Germinal center (tissue), 1 donor: ENCODE results near the gene RAD51C.
A peak's percentile ranks its signal among the peaks of the same experiment; 100 is the strongest.
"Not testable (repeated sequence)": the region's sequence is repeated elsewhere in the genome, so short reads cannot be mapped to it uniquely, and the experiment has no call there.

Source experiments
- DNase-seq: peaks from one replicate; pipeline ENCODE4 v3.0.0; 2012; ENCODE audit warnings: mixed read lengths, low spot score

The RAD51C gene

DNA sequence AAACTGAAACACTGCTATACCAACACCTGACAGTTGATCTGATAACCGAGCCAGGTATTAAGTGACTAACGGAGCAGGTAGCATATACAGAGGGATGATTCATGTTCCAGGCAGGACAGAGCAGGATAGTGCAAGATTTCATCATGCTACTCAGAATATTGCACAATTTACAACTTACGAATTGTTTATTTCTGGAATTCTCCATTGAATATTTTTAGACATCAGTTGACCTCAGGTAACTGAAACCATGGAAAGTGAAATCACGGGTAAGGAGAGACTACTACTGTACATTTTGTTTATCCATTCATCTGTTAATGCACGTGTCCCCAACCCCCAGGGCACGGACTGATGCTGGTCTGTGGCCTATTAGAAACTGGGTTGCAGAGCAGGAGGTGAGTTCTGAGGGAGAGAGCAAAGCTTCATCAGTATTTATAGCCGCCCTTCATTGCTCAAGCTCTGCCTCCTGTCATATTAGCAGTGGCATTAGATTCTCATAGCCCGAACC, 48.8 kb downstream of the RAD51C start:
- no peak for DNase-seq

- no peak for DNase-seq
Measured at GRCh38 chr17:58747674-58748073, 55.3 kb downstream of the RAD51C start.

GRCh38 chr17:58749627-58750026, 57.2 kb downstream of the RAD51C start:
- not testable (repeated sequence) for DNase-seq

DNA sequence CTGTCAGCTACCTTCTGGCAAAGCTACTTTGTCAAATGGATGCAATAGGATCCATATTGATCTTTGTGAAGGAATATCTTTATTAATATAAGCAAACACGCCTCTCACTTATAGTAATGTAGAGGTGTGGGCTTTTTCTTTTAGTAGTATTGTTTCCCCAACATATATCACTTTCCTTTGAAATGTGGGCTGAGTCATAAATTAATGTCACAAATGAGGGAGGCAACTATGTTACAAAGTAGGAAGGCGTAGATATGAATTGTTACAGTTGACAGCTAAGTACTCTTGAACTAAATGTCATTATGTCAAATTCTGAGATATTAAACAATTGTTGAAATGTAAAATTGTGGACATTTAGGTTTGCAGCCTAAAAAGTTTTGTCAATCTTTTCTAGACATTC, 60.6 kb downstream of the RAD51C start:
- DNase-seq: no peak

- no peak for DNase-seq
Measured at GRCh38 chr17:58755269-58755576, 62.8 kb downstream of the RAD51C start.

DNA sequence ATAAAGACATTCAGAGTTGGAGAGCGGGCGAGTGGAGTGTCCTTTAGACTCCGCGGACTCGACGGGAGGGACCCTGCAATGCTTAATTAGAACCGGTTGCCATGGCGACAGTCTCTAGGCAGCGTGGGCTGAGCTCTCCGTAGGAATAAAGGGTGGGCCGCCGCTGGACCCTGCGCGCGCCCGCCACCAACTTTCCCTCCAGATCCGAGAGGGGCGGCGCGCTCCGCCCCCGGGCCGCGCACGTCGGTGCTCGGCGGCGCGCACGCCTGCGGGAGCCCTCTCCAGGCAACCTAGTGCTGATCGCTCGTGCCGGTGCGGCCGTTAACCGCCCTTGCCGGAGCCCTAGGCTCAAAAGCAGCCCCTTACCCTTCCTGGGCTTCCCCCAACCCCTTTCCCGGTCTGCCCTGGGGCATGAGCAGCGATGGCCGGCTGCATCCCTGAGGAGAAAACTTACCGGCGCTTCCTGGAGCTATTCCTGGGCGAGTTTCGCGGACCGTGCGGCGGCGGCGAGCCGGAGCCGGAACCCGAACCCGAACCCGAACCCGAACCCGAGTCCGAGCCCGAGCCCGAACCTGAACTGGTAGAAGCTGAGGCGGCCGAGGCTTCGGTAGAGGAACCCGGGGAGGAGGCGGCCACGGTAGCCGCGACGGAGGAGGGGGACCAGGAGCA, 63.3 kb downstream of the RAD51C start, which contains the start of gene PPM1E:
TSS of gene PPM1E (plus strand) at position 278 of the 669 bp plus-strand sequence.
- peak; percentile 84 for DNase-seq

GRCh38 chr17:58756246-58757161, 64.1 kb downstream of the RAD51C start:
- DNase-seq: peak; percentile 54

- DNase-seq: no peak
Measured at GRCh38 chr17:58757162-58757613, 64.8 kb downstream of the RAD51C start.

DNA sequence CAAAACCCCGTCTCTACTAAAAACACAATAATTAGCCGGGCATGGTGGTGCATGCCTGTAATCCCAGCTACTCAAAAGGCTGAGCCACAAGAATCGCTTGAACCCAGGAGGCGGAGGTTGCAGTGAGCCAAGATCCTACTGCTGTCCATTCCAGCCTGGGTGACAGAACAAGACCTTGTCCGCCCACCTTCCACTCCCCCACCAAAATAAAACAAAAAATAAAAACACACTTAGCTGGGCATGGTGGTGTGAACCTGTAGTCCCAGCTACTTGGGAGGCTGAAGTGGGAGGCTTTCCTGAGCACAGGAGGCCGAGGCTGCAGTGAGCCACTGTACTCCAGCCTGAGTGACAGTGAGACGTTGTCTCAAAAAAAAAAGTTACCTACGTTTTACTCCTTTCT, 66.5 kb downstream of the RAD51C start:
- DNase-seq: no peak

DNA sequence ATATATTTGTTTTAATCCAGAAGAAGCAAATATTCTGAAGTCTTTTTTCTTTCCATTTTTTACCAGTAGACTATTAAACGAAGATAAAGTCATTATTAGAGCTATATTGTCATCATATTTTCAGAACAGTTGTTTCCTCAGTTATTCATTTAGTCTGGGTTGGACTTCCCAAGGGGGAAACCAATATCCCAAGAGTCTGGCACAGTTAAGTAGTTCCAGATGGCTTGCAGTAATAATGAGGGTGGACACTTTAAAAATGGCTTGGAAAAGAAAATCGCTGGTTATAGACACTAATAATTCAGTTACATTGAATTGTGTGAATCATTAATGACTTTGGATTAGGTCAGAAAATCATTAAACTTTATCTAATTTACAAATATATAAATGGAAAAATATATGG, 67.1 kb downstream of the RAD51C start:
- DNase-seq: no peak

- DNase-seq: no peak
Measured at GRCh38 chr17:58760248-58760647, 67.8 kb downstream of the RAD51C start.

- no peak for DNase-seq
Measured at GRCh38 chr17:58763263-58763662, 70.9 kb downstream of the RAD51C start.

- DNase-seq: no peak
Measured at GRCh38 chr17:58764373-58764772, 72.0 kb downstream of the RAD51C start.

- not testable (repeated sequence) for DNase-seq
Measured at GRCh38 chr17:58778482-58778881, 86.1 kb downstream of the RAD51C start.

GRCh38 chr17:58779446-58779845, 87.0 kb downstream of the RAD51C start:
- no peak for DNase-seq

- no peak for DNase-seq
Measured at GRCh38 chr17:58783380-58783779, 91.0 kb downstream of the RAD51C start.

DNA sequence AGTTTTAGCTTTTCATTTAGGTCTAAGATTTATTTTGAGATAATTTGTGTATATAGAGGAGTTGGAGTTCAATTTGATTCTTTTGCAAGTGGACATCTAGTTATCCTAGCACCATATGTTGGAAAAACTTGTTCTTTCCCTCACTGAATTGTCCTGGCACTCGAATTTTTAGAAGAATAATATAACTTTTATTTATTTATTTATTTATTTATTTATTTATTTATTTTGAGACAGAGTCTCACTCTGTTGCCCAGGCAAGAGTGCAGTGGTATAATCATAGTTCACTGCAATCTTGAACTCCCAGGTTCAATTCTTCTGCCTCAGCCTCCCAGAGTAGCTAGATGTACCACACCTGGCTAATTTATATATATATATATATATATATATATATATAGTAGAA, 92.7 kb downstream of the RAD51C start:
- no peak for DNase-seq
